Measurements from ENCODE around the gene LSAMP. TPM values are rescaled to one million over a fixed set of nuclear protein-coding genes. Genes with fewer than 3 reads are reported as not detected.

Gene LSAMP
- total and polyA plus RNA-seq, 2 experiments from 2014 or later: 2.0 to 2.9 TPM

DNA sequence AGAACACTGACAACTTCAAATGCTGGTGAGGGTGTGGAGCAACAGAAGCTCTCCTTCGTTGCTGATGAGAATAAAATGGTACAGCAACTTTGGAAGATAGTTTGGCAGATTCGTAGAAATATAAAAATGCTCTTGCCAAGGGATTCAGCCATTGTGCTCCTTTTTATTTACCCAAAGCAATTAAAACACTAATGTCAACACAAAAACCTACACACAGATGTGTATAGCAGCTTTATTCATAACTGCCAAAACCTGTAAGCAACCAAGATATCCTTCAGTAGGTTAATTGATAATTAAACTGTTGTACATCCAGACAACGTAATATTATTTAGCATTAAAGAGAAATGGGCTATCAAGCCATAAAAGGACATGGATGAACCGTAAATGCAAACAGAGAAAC lies 37.8 kb upstream of the LSAMP start:
- Histone ChIP-seq H3K36me3 (ENCODE audit: insufficient read depth) (peaks cover 11% of the 10 kb centered on the region; the same call in 1 of the 2 replicates), H3K4me3 (no peak overlapping the region), H3K9me2 (ENCODE audit: insufficient read depth) (peaks cover 9% of the 10 kb centered on the region; the same call in 1 of the 2 replicates), H4K20me1 (replicated peaks; ENCODE audit: insufficient read depth) (no peaks in the 10 kb centered on the region), H2AFZ (no peak overlapping the region), H3K27ac (ENCODE audit: low read depth) (no peak overlapping the region), H3K4me2 (no peak overlapping the region), H3F3A (replicated peaks; ENCODE audit: low read depth) (no peaks in the 10 kb centered on the region), H3K79me2 (replicated peaks; ENCODE audit: insufficient read depth) (no peaks in the 10 kb centered on the region), H3K4me1 (ENCODE audit: insufficient read depth) (no peaks in the 10 kb centered on the region), H3K27me3 (ENCODE audit: insufficient read depth) (no peaks in the 10 kb centered on the region)
- peaks cover 2% of the 10 kb centered on the region for H3K27me3 Mint-ChIP-seq (ENCODE audit: insufficient read depth, low read depth, poor library complexity)
- no peak overlapping the region for H3K27ac Mint-ChIP-seq
- ATAC-seq (no peak), DNase-seq (ENCODE audit: low spot score) (no peak)
- peaks cover 19% of the 10 kb centered on the region for H3K36me3 Mint-ChIP-seq (ENCODE audit: low read depth)
- H3K9me3 Mint-ChIP-seq: peaks cover 27% of the 10 kb centered on the region
- H3K4me1 Mint-ChIP-seq: peaks cover 3% of the 10 kb centered on the region; the same call in 2 of the 3 replicates
- H3K4me3 Mint-ChIP-seq: no peak overlapping the region
- TF ChIP-seq EZH2 (IDR thresholded peaks at IDR 0.05; ENCODE audit: low read depth, unreplicated experiment) (no peak), ZNF331 (CRISPR knock-in tag; IDR thresholded peaks at IDR 0.05; ENCODE audit: low read depth) (no peak), ZNF114 (CRISPR knock-in tag; IDR thresholded peaks at IDR 0.05) (no peak), CREB1 (CRISPR knock-in tag; IDR thresholded peaks at IDR 0.05; ENCODE audit: low read depth) (no peak), EZH2phosphoT487 (IDR thresholded peaks at IDR 0.05; ENCODE audit: unreplicated experiment) (no peak)
- TF ChIP-seq, protein P1, sequence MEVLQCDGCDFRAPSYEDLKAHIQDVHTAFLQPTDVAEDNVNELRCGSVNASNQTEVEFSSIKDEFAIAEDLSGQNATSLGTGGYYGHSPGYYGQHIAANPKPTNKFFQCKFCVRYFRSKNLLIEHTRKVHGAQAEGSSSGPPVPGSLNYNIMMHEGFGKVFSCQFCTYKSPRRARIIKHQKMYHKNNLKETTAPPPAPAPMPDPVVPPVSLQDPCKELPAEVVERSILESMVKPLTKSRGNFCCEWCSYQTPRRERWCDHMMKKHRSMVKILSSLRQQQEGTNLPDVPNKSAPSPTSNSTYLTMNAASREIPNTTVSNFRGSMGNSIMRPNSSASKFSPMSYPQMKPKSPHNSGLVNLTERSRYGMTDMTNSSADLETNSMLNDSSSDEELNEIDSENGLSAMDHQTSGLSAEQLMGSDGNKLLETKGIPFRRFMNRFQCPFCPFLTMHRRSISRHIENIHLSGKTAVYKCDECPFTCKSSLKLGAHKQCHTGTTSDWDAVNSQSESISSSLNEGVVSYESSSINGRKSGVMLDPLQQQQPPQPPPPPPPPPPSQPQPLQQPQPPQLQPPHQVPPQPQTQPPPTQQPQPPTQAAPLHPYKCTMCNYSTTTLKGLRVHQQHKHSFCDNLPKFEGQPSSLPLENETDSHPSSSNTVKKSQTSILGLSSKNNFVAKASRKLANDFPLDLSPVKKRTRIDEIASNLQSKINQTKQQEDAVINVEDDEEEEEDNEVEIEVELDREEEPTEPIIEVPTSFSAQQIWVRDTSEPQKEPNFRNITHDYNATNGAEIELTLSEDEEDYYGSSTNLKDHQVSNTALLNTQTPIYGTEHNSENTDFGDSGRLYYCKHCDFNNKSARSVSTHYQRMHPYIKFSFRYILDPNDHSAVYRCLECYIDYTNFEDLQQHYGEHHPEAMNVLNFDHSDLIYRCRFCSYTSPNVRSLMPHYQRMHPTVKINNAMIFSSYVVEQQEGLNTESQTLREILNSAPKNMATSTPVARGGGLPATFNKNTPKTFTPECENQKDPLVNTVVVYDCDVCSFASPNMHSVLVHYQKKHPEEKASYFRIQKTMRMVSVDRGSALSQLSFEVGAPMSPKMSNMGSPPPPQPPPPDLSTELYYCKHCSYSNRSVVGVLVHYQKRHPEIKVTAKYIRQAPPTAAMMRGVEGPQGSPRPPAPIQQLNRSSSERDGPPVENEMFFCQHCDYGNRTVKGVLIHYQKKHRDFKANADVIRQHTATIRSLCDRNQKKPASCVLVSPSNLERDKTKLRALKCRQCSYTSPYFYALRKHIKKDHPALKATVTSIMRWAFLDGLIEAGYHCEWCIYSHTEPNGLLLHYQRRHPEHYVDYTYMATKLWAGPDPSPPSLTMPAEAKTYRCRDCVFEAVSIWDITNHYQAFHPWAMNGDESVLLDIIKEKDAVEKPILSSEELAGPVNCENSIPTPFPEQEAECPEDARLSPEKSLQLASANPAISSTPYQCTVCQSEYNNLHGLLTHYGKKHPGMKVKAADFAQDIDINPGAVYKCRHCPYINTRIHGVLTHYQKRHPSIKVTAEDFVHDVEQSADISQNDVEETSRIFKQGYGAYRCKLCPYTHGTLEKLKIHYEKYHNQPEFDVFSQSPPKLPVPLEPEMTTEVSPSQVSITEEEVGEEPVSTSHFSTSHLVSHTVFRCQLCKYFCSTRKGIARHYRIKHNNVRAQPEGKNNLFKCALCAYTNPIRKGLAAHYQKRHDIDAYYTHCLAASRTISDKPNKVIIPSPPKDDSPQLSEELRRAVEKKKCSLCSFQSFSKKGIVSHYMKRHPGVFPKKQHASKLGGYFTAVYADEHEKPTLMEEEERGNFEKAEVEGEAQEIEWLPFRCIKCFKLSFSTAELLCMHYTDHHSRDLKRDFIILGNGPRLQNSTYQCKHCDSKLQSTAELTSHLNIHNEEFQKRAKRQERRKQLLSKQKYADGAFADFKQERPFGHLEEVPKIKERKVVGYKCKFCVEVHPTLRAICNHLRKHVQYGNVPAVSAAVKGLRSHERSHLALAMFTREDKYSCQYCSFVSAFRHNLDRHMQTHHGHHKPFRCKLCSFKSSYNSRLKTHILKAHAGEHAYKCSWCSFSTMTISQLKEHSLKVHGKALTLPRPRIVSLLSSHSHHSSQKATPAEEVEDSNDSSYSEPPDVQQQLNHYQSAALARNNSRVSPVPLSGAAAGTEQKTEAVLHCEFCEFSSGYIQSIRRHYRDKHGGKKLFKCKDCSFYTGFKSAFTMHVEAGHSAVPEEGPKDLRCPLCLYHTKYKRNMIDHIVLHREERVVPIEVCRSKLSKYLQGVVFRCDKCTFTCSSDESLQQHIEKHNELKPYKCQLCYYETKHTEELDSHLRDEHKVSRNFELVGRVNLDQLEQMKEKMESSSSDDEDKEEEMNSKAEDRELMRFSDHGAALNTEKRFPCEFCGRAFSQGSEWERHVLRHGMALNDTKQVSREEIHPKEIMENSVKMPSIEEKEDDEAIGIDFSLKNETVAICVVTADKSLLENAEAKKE (CRISPR knock-in tag; IDR thresholded peaks at IDR 0.05): no peak
- TF ChIP-seq, protein P2, sequence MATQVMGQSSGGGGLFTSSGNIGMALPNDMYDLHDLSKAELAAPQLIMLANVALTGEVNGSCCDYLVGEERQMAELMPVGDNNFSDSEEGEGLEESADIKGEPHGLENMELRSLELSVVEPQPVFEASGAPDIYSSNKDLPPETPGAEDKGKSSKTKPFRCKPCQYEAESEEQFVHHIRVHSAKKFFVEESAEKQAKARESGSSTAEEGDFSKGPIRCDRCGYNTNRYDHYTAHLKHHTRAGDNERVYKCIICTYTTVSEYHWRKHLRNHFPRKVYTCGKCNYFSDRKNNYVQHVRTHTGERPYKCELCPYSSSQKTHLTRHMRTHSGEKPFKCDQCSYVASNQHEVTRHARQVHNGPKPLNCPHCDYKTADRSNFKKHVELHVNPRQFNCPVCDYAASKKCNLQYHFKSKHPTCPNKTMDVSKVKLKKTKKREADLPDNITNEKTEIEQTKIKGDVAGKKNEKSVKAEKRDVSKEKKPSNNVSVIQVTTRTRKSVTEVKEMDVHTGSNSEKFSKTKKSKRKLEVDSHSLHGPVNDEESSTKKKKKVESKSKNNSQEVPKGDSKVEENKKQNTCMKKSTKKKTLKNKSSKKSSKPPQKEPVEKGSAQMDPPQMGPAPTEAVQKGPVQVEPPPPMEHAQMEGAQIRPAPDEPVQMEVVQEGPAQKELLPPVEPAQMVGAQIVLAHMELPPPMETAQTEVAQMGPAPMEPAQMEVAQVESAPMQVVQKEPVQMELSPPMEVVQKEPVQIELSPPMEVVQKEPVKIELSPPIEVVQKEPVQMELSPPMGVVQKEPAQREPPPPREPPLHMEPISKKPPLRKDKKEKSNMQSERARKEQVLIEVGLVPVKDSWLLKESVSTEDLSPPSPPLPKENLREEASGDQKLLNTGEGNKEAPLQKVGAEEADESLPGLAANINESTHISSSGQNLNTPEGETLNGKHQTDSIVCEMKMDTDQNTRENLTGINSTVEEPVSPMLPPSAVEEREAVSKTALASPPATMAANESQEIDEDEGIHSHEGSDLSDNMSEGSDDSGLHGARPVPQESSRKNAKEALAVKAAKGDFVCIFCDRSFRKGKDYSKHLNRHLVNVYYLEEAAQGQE (IDR thresholded peaks at IDR 0.05; ENCODE audit: unreplicated experiment): no peak
- TF ChIP-seq, protein P3, sequence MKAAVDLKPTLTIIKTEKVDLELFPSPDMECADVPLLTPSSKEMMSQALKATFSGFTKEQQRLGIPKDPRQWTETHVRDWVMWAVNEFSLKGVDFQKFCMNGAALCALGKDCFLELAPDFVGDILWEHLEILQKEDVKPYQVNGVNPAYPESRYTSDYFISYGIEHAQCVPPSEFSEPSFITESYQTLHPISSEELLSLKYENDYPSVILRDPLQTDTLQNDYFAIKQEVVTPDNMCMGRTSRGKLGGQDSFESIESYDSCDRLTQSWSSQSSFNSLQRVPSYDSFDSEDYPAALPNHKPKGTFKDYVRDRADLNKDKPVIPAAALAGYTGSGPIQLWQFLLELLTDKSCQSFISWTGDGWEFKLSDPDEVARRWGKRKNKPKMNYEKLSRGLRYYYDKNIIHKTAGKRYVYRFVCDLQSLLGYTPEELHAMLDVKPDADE (IDR thresholded peaks at IDR 0.05): no peak
